GM19455 (cell line): ENCODE results near the gene FOSL2.

Source experiments
- ATAC-seq: cut with Tn5 transposase; IDR thresholded peaks from one replicate; pipeline ENCODE4 v1.9.1; 2021; ENCODE audit not compliant: unreplicated experiment

The FOSL2 gene

DNA sequence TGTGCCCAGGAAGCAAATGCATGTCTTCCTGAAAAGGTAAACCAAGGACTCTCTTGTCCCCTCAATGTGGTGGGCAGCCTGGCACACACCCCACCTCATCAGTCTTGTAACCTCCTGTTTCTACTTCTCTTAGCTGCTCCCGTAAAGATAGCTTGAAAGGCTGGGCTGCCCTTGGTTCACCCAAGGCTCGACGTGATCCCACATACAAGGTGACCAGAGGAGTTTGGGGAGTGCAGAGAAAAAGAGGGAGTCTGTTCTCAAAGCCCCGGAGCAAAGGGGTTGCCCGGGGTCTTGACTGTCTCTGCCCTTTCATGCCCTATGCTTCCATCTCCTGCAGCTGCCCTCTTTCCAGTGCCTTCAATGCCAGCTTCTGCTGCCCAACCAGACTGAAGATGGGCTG, 18.3 kb upstream of the FOSL2 start:
- no peak for ATAC-seq

DNA sequence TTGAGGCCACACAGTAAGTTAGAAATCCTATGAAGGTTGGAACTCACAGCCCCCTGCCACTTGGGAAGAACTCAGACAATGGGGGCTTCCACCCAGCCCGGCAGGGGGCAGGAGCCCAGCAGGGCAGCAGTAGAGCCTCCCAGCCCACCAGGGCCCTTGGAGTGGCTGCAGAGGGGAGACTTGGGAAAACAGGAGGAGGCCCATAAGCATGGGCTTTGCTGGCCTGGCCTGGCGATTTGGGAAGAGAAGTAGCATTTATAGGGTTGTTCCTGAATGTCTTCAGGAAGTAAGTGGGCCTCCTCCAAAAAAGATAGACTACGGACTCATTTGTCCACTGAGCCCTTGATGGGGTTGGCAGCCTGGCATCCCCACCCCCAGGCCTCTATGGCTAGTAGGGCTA, 17.4 kb upstream of the FOSL2 start:
- no peak for ATAC-seq

DNA sequence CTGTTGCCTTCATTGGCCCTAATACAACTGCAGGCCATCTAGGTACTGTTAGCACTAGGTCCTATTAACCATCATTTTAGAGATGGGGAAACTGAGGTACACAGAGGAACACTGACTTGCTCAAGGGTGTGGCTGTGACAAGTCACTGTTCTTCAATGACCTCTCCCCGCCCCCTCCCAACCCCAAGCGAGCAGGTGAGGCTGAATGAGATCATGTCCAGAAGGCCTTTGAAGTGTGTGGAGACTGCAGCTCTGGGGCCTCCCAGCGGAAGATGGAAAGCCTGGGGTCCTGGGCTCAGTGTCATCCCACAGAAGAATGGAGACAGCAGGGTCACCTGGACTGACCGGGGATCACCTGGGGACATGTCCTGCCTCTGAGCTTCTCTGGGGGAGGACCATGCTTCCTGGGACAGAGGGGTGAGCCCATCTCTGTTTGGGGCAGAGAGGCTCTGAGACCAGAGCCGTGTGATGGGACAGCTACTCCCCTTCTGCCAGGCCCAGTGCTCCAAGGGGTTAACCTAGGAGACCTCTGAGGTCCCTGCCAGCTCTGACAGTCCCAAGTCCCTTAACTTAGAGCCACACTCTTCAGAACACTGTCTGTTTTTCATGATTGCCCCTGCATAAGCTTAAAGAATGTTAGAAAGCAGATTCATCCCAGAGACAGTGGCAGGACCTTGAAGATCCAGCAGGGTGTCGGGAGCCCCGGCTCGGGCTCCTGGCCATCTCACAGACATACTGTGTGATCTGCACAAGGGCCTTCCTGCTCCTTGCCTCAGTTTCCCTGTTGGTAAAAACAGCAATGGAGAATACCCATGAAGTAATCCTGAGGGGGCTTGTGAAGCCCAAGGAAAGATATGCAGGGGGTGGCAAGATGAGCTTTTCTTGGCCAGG, 16.7 kb upstream of the FOSL2 start:
- ATAC-seq, result no peak

DNA sequence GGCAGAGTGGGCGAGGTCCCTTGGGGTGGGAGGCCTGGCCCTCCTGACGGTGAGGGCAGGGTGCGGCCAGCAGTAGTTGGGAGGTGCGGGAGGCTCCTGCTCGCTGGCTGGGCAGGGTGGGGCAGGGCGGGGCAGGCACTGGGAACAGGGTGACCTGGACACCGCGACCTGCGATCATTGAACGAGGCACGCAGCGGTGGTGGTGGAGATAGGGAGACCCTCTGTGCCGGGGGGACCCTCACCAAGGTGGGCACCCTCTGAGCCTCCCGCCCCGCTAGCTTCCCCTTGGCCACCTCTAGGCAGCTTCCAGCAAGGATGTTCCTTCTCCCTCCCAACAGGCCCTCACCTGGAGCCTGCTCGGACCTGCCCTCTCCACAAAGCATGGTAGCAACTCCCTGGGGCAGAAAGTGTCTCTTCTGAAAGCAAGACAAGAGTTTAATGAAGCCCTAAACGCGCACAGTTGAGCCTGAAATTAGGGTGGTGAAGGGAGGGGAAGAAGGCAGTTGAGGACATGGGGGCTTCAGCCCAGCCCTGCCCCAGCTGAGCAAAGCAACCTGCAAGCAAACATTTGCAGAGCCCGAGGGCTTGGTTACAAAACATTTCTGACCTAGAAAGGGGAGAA, 15.4 kb upstream of the FOSL2 start:
- no peak for ATAC-seq

DNA sequence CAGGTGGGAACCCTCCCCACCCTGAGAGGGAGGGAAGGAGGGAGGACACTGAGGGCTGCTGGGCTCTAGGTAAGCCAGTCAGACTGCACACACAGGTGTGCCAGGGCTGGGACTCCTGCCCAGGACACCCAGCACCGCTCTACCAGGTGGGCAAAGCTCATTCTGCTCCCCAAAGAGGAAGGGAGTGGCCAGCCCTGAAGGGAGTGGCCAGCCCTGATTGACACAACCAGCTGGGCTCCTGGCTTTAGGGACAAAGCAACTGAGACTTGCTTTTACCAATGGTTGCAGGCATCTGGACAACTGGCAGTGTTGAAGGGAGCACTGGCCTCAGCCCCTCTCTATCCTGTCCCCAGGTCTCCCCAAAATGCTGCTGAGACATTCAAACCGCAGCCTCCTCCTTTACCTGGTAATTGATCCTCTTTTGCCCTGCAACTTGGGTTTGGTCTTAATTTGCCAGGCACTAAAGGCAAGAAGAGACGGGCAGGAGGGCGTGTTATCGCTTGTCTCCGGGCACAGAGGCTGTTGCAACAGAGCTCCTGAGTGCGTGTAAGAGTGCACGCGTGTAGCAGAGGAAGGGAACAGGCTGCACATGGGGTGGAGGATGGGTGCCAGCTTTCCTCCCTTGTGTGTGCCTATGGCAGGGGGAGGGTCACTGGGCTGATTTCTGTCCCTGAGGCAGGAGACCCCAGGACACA, 14.5 kb upstream of the FOSL2 start:
- no peak for ATAC-seq

DNA sequence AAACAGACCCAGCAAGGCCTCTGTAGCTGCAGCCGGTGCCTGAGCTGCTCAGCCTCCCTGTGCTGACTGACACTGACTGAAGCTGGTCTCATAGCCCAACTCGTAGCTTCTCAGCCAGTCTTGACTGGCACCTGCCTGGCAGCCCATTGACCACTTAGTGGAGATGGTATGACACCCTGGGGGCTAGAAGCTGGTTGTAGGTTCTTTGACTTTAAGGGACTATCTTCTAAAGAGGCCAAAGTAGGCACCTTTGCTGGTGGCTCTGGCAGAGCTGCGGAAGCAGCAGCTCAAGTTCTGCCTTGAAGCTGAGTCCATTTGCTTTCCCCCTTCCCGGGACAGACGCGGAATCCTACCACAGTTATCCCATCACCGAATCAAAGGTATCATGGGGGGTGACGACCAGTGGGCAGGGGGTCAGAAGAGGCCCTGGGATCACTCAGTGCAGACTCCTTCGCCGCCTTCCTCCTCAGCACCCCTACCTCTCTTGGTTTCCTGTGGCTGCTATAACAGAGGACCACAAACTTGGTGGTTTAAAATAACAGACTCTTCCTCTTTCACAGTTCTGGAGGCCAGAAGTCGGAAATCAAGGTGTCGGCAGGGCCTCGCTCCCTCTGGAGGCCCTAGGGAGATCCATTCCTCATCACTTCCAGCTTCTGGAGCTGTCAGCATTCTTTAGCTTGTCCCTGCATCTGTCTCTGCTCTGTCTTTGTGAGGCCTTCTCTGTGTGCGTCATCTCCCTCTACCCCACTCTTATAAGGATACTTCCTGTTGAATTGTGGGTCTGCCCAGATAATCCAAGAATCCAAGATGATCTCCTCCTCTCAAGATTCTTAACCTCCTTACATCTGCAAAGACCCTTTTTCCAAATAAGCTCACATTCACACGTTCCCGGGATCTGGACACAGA, 13.7 kb upstream of the FOSL2 start:
- no peak for ATAC-seq

DNA sequence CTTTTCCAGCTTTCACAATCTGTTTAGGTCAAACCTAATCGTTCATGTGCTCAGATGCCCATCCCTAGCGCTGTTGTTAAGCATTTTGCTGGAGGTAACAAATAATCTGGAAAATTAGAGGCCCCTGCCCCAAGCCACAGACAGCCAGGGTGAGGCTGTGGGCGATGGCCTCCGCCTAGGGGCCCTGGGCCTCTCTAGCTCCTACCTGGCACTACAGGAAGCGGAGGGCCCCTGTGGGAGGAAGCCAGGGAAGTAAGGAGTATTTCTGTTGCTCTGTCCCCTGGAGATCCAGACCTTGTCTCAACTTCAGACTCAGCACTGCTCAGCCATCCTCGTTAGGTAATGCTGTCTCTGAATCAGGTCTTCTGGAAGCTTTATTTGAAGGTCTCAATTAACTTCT, 12.4 kb upstream of the FOSL2 start:
- ATAC-seq, result no peak

DNA sequence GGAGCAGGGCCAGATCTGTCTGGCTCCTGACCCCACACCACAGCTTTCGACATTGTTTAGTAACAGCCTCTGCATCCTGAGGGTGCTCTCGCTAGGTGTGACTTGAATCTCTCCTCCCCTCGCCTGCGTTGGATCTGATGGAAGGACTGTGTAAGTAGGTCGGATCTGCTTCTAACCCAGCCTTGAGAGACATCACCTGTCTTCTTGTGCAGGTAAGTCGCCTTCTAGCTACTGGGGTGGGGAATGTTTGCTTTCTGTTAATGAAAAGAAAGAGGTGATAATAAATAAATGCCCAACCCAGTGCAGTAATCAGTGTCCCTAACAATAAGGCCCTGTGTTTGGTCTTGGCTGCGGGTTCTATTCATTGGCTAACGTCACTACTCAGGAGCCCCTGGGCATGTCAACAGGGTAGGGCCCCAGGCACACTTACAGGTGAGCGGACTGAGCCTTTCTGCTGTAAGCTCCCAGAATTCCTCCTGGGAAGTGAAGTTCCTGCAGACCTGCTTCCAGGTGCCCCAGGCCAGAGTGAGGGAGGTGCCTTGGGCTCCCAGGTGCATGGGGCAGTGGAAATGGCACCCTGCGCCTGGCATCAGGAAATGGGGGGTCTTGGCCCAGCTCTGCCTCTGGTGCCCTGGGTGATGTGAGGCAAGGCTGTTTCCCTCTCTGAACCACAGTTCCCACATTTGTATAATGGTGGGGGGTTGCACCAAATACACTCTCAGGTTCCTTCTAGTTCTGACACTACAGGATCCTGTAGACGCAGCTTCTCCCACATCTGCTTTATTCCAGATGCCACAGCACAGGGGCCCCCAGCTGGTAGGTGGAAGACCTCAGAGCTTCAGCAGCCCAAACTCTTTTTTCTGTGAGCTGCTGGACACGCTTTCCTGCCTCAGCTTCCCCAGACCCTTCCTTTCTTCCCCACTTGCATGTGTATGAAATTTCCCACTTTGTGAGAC, 11.2 kb upstream of the FOSL2 start:
- ATAC-seq, result no peak

DNA sequence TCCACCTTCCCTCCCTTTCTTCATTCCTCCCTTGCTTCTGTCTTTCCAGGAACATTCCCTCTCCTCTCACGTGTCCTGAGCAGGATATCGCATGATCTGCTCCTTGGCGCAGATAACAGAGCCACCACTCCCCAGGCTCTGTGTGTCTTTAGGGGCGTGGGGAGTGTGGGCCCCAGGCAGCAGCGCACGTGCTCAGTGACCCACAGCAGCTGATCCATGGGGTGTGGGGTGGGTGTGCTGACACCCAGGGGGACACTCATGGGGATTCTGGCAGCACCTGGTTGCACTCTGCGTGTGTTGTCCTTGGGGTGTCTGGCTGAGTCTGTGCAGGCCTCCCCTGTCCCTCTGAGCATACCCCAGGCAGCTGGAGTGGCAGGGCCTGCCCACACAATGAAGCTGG, 9.9 kb upstream of the FOSL2 start:
- ATAC-seq, result no peak

DNA sequence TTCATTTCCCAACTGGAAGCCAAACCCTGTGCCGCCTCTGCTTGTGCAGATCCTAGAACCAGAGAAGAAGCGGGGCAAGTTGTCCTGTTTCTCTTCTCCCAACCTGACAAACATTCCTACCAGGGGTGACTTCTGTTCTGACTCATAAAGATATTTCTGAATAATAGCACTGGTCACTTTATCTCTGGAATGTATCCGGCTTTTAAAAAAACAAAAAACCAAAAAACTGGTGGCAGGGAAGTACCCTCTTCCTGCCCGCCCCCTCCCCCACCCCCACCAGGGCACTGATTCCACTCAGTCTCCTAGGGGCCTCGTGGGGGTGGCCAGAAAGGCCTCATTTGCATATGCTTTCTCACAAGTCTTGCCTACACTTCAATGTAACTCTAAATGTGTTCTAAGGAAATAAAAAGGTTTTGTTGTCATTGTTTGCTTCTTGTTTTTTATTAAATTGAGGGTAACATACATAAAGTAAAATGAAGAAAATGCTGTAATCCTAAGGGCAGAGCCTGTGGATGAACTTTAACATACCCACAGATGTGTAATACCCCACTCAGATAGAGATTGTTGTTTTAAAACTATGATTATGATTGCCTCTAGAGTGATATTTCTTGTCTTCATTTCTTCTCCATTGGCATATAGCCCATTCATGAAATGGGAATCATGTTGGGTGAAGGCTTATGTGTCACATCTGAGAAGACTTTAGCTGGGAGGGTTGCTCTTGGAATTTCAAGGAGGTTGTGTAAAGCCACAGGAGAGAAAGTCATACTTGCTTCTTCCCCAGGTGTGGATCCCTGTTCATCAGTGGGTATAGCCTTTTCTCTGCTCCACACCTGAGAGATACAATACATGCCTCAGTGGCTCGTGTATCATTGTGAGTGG, 5.3 kb upstream of the FOSL2 start:
- ATAC-seq, result no peak

DNA sequence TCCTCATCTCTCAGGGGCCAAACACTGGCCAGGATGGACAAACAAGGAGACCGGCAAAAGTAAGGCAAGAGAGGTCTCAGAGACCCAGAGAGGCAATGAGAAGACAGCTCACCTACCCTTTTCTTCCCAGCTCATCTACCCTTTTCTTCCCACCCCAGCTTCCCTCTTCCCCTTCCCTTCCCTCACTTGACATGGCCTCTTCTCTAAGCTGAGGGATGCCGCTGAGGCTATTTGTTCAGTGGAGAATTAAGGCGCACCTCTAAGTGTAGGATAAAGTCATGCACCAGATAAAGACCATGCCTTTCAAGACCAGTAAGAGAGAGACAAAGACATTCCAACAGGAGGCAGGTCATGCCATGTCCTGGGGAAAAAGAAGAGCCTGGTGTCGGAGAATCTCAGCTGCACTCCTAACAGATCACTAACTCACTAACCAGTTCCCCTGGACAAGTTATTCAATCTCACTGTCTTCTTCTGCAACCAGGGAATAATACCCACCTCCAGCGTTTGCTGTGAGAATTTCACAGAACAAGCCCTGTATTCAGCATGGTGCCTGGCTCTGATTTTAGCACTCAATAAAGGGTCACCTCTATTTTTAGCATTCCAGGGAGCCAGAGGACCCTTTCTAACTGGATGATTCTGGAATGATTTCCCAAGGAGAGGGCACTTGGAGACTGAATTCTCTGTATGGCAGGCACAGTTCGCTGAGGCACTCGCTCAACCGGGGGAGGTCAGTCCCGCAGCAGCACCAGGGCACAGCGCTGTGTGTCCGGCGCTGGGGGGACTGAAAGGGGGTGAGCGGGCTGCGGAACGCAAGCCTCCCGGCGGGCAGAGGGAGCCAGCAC, 3.0 kb upstream of the FOSL2 start:
- ATAC-seq, result no peak

DNA sequence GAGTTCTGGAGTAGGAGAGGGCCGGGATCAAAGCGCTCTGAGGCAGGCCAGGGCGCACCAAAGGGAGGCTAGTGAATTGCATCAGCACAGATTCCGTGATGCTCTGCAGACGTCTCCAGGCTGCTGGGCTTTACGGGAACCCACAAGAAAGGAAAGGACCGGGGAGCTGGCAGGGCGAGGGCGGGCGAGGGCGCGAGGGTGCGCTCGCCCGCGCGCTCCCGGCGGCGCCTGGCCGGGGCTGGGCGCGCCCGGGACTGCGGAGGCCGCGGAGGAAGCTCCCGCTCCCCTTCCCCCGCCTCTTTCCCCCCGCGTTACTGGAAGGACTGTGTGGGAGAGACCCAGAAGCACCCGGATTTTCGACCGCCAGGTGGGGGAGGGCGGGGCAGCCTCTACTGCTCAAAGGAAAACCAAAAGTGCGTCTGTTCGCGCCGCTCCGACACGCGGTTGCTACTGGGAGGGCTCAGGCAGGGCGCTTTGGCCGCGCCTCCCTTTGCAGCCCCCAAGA, 2.4 kb upstream of the FOSL2 start:
- peak; percentile 28 for ATAC-seq

DNA sequence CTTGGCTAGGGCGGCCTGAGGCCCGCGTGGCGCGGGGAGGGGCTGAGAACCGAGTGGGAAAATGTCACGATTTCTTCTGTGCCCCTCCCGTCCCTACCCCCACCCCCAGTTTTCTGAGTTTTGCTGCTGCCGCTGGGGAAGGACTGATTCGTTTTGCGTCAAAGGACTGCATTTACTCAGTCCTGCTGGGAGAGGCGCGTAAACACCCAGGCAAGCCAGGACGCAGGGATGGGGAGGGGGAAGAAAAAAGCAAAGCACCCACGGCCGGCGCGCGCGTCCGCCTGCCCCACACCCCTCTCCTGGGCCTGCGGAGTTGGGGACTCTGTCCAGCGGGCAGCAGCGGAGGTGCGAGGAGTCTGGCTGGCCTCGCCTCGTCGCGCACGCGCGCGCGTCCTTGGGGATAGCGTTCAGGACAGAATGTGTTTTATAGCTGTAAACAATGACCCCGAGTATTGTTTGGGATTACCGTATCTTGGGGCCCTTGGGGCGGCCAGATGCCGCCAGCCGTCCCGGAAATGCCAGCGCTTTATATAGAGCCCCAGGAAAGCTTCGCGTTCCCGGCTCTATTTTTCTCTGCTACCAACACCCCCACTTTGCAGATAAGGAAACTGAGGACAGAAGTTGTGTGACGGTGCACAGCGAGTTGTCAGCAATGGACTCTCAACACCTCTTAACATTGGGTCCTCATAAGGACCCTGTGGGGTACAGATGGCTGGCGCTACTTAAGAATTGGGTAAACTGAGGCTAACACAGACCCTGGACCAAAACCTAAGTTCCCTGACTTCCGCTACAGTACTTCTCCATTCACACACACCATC, 1.7 kb upstream of the FOSL2 start:
- no peak for ATAC-seq

DNA sequence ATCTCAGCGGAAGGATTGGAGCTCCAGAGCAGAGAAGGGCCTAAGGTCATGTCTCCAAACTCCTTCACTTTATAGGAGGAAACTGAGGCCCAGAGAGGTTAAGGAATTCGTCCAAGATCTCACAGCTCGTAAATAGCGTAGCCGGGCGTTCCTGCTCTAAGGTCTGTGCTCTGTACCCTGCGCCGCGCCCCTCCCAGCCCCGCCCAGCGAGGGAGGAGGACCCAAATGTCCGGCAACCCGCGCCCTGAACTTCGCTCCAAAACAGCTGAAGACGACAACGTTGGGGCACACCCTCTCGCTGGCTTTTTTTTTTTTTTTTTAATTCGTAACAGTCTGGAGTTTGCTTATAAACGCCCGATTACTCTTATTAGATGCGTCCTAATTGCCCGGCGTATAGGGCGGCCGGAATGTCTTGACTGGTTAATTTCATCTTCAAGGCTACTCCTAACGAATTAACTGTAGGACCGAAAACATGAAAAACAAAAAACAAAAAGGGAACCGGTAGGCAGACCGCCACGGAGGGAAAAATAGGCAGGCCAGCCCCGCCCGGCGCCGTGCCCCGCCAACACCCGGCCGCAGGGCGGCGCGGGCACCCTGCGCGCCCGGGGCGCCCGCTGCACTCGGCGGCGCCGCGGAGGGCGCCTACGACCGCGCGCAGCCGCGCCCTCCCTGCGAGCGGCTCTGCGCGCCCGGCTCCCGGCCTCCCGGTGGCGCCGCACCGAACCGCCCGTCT, 928 bp upstream of the FOSL2 start:
- ATAC-seq, result peak; percentile 34

DNA sequence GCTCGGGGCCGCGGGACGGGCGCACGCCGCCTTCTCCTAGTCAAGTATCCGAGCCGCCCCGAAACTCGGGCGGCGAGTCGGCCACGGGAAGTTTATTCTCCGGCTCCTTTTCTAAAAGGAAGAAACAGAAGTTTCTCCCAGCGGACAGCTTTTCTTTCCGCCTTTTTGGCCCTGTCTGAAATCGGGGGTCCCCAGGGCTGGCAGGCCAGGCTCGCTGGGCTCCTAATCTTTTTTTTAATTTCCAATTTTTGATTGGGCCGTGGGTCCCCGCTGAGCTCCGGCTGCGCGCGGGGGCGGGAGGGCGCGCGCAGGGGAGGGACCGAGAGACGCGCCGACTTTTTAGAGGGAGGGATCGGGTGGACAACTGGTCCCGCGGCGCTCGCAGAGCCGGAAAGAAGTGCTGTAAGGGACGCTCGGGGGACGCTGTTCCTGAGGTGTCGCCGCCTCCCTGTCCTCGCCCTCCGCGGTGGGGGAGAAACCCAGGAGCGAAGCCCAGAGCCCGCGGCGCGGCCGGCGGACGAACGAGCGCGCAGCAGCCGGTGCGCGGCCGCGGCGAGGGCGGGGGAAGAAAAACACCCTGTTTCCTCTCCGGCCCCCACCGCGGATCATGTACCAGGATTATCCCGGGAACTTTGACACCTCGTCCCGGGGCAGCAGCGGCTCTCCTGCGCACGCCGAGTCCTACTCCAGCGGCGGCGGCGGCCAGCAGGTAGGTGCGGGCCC, 617 bp downstream of the FOSL2 start:
- peak; percentile 23 for ATAC-seq
